Left renal pelvis (tissue), 4 donors: ENCODE data around the gene DOK6. TPM values are rescaled to one million over a fixed set of nuclear protein-coding genes. Genes with fewer than 3 reads are reported as not detected.
"Not testable (repeated sequence)": the region's sequence is repeated elsewhere in the genome, so short reads cannot be mapped to it uniquely, and the experiment has no call there.

Experiments
- DNase-seq, 4 donors: peaks; one replicate each; pipeline ENCODE4 v3.0.0-alpha.2; 2013; ENCODE audit warnings: low read depth in 4 of 4, low spot score in 3 of 4
- polyA plus RNA-seq, 4 donors: library from polyadenylated mRNA; unstranded; fragments of 120-200 nt; gene quantifications; one replicate each; pipeline ENCODE4 v1.2.1, GENCODE V29; 2013; ENCODE audit not compliant: insufficient read length in 4 of 4

DOK6 gene
- polyA plus RNA-seq, 4 donors, result 6.6 to 19.2 (median 16.9) TPM

GRCh38 chr18:69785466-69785865 lies 384.8 kb downstream of the DOK6 start:
- no peak for DNase-seq

- DNase-seq, result no peak
These were observed 385.7 kb downstream of the DOK6 start for GRCh38 chr18:69786427-69786826.

- DNase-seq, result no peak
These were observed 387.3 kb downstream of the DOK6 start for GRCh38 chr18:69787825-69788547.

- no peak for DNase-seq
These were observed 389.1 kb downstream of the DOK6 start for GRCh38 chr18:69789794-69790193.

GRCh38 chr18:69790649-69791048 lies 390.0 kb downstream of the DOK6 start:
- no peak for DNase-seq

DNA sequence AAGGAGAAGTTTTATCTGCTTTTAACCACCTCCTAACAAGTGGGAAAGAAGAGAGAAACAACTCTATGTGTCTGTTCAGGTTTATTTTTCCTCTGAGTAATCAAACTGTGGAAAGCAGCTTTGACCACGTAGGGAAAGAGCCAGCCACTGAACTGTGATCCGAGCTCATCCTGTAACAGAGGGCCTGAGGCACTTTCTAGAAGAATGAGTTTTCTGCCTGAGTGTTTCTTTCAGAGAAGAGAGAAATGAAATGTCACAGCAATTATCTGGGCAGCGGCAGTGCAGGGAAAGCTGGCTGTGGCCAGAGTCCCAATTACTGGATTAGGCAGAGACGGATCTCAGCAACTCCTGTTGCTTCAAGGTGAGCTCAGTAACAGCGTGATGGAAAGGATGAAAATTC lies 395.1 kb downstream of the DOK6 start:
- DNase-seq, result no peak

DNA sequence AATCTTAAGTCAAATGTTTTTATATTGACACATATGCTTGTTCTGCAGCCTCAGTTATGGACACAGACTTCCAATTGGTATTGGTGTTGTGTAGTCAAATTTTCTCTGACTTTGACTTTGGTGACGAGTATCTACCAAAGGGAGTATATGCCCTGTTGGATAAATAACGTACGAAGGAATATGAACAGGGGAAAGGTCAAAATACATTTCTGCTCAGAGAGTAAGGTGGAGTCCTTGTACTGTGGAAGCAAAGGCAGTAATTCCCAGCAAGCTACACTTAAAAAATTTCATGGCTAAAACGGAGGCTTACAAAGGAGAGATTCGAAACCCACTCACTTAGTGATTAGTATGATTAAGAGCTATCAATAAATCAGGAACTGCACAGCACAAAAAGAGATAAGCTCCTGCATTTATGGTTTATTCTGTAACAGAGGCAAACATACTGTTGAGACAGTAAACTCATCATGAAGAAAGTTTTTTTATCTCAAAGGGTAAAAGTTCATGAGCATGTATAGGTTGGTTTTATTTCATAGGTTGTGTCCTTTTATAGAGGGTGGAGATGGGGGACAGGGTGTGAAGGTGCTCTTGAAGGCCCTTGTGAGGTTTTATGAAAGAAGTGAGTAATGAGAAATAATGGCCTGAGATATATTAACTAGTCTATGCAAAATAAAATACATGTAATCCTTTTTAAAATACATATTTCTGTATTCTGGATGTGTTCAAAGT lies 404.3 kb downstream of the DOK6 start:
- DNase-seq, result no peak

DNA sequence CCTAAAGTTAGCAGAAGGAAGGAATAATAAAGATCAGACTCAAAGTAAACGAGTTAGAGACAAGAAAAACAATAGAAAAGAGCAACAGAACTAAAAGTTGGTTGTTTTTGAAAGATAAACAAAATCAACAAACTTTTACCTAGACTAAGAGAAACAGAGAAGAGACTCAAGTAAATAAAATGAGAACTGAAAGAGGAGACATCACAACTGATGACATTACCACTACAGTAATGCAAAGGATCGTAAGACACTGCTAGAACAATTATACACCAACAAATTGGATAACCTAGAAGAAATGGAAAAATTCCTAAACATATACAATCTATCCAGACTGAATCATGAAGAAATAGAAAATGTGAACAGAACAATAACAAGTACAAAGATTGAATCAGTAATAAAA lies 407.7 kb downstream of the DOK6 start:
- no peak for DNase-seq

DNA sequence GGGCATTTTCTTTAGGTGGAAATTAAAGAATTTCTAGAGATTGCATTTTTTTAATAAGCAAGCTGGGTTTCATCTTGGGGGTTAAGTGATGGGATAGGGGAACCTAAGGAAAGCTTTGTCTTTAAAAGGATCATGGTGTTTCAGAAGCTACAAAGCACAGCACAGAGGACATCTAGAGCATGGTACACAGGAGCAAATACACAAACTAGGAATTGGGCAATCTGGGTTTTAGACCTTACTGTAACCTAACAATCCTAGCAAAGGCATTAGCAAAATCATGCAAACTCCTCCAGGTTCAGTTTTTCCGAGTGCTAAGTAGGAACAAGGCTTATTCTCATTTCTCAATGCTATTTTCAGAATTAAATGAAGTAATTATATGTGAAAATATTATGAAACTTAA lies 412.9 kb downstream of the DOK6 start:
- DNase-seq, result no peak

DNA sequence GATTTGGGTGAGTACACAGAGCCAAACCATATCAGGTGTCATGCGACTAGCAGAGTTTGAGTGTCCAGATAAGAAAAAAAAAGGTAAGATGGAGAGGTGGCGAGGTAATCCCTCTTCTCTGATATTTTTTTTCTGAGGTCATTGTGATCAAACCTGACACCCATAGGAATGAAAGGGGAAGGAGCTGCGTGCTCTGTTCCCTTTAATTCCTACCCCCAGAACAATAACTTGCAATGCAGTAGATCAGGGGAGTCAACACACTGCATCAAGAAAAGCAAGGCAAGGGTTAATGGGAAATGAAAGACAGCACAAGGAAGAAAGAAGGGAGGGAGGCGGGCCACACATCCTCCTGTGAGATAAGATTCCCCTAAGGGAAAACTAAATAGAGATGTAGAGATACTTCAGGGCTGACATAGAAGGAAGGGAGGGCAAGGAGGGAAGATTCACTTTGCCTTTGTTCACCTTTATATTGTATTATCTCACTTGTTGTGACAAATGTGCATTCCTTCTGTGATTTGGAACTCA lies 414.2 kb downstream of the DOK6 start:
- no peak for DNase-seq

DNA sequence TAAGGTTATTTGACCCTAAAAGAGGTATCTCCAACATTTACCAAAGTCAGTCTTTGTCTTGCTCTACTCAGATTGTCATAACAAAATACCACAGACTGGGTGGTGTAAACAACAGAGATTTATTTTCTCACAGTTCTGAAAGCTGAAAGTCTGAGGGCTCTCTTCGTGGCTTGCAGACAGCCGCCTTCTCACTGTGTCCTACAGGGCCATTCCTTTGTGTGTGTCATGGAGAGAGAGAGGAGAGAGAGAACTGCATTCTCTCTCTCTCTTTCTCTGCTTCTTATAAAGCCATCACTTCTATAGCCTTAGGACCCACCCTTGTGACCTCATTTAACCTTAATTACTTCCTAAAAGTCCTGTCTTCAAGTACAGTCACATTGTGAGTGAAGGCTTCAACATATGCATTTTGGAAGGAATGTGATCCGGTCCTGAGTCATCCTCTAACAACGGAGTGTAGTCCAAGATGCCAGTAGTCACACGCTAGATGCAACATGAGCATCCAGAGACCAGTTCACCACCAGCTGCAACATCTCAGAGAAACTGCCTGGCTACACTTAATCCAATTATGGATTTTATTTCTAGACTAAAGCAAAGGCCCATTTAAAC lies 416.8 kb downstream of the DOK6 start:
- peak in 3 of 4 donors; percentile 10 to 36 (median 24) for DNase-seq

DNA sequence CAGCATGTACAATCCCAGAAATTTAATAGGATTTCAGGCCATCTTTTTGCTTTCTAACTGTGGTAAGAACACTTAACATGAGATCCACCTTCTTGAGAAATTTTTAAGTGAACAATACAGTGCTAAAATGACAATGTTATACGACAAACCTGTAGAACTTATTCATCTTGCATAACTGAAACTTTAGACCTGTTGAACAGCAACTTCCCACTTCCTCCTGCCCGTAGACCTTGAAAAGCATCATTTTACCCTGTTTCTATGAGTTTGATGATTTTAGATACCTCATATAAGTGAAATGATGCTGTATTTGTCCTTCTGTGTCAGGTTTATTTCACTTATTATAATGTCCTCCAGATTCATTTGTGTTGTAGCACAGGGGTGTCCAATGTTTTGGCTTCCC lies 418.8 kb downstream of the DOK6 start:
- no peak for DNase-seq

GRCh38 chr18:69820538-69820937 lies 419.9 kb downstream of the DOK6 start:
- DNase-seq, result no peak

DNA sequence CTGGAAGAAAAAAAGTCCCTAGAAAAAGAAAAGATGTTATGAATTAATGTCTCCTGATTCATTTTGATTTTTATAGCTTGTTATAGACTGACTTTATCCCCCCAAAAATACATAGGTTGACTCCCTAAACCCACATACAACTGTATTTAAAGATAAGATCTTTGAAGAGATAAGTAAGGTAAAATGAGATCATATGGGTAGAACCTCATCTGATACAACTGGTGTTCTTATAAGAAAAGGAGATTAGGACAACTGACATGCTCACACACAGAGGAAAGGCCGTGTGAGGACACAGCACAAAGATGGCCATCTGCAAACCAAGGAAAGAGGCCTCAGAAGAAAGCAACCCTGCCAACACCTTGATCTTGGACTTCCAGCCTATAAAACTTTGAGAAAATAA lies 429.5 kb downstream of the DOK6 start:
- no peak for DNase-seq

DNA sequence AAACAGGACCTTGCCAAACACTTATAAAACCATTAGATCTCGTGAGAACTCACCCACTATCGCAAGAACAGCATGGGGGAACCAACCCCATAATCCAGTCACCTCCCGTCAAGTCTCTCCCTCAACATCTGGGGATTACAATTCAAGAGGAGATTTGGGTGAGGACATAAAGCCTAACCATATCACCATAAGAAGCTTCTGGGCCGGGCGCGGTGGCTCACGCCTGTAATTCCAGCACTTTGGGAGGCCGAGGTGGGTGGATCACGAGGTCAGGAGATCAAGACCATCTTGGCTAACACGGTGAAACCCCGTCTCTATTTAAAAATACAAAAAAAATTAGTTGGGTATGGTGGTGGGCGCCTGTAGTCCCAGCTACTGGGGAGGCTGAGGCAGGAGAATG lies 434.3 kb downstream of the DOK6 start:
- DNase-seq, result not testable (repeated sequence)

DNA sequence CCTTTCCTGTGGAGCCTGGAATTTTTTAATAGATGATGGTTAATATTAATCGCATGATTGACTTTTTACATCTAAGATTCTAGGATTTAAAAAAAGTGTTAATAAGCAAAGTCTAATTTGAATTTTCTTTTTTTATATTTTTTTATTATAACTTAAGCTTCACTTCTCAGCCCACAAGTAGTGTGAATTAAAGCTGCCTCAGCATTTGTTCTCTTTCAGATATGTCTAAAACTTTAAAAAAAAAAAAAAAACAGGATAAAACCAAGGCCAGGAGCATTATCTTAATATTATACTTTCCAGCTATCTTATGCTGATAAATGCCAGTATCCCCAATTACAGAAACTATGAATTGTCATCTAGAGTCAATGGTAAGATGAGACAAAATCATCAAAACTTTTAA lies 437.3 kb downstream of the DOK6 start:
- no peak for DNase-seq

DNA sequence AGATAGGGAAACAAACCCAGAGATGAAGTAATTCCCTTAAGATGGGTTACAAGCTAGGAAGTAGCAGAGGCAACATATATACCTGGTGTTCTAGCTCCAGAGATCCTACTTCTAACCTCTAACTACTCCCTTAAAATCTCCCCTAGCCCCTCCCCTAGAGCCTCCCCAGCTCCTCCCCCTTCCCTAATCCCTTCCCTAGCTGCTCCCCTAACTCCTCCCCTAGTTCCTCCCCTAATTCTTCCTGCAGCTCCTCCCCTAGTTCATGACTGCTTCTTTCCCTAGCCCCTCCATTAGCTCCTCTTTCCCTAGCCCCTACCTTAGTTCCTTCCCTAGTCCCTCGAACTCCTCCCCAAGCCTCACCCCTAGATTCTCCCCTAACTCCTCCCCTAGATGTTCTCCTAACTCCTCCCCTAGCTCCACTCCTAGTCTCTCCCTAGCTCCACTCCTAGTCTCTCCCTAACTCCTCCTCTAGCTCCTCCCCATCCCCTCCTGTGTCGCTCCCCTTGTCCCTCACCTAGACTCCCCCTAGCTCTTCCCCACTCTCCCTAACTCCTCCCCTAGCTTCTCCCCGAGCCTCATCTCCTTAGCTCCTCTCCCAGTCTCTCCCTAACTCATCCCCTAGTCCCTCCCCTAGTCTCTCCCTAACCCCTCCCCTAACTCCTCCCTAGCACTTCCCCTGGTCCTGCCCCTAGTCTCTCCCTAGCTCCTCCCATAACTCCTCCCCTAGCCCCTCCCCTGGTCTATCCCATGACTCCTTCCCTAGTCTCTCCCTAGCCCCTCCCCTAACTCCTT lies 438.1 kb downstream of the DOK6 start:
- DNase-seq, result no peak

DNA sequence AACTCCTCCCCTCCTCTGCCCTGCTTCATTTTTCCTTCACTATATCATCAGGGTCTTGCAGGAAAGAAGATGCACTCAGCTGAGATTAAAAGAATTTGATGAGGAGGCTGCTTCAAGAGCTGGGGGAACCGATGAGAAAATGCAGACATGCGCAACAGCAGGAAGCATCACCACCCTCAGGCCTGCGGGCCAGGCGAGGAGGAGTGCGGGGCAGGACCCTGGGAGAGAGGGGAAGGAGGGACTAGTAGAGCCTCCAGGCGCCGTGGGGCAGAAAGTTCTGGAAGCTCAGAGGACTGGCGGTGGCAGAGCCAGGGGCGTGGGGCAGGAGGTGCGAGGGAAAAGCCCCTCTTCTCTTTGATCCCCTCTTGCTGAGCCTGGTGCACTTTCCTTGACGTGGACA lies 438.8 kb downstream of the DOK6 start:
- no peak for DNase-seq

- DNase-seq, result no peak
These were observed 439.3 kb downstream of the DOK6 start for GRCh38 chr18:69840001-69840400.

- no peak for DNase-seq
These were observed 439.8 kb downstream of the DOK6 start for GRCh38 chr18:69840445-69840844.

- no peak for DNase-seq
These were observed 440.4 kb downstream of the DOK6 start for GRCh38 chr18:69841117-69841516.
